ENCODE data around the gene SGCE. TPM values are rescaled to one million over a fixed set of nuclear protein-coding genes. Genes with fewer than 3 reads are reported as not detected.

Gene SGCE
- total and polyA plus RNA-seq, 8 donors = 49.9 to 84.9 (median 72.8) TPM

DNA sequence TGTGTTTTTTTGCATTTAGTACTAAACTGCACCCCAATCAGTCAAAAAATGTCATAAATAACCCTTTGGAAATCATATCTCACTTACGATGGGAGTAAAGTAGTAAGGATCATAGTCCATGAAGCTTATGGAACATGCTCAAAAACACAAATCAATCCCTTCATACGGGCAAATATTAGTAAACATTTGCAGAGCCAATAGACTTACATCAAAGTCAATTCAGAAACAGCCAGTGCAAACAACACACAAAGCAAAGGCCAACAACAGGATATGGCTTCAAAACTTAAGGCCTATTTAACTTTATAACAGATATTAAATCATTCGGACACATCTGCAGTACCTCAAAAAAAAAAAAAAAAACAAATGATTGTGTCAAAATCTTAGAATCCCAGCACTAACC lies 32.1 kb downstream of the SGCE start:
- intact Hi-C loops (cut with DNase I) = no loop called here
- no peak overlapping the region for H3K4me3 ChIP-seq
- H3K4me1 ChIP-seq = peaks cover 0 to 4% of the 10 kb centered on the region in 2 donors
- no peaks in the 10 kb centered on the region for H3K27me3 ChIP-seq
- no peaks in the 10 kb centered on the region for H3K36me3 ChIP-seq
- H3K9me3 ChIP-seq = no peaks in the 10 kb centered on the region
- ATAC-seq (no peak), DNase-seq (no peak)
- TF ChIP-seq, protein P1, sequence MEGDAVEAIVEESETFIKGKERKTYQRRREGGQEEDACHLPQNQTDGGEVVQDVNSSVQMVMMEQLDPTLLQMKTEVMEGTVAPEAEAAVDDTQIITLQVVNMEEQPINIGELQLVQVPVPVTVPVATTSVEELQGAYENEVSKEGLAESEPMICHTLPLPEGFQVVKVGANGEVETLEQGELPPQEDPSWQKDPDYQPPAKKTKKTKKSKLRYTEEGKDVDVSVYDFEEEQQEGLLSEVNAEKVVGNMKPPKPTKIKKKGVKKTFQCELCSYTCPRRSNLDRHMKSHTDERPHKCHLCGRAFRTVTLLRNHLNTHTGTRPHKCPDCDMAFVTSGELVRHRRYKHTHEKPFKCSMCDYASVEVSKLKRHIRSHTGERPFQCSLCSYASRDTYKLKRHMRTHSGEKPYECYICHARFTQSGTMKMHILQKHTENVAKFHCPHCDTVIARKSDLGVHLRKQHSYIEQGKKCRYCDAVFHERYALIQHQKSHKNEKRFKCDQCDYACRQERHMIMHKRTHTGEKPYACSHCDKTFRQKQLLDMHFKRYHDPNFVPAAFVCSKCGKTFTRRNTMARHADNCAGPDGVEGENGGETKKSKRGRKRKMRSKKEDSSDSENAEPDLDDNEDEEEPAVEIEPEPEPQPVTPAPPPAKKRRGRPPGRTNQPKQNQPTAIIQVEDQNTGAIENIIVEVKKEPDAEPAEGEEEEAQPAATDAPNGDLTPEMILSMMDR (IDR thresholded peaks at IDR 0.05) = no peak
- H3K27ac ChIP-seq = no peak overlapping the region

DNA sequence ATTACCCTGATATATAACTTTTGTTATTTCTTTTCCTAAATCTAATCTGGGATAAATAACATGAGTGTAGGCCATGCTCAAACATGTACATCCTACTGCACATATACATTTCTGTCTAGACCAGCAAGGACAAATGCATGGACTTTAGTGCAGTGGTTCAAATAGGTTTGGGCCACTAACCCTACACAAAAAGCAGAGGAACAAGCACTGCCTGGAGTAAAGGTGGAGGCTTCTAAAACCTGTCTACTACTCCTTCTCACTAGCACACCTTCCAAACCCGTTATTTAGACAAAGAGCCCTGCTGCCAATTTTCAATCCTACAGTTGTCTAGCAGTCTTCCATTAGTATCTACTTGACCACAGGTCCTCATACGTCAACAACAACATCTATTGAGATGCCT lies 34.8 kb downstream of the SGCE start:
- no peaks in the 10 kb centered on the region for H3K27me3 ChIP-seq
- H3K4me1 ChIP-seq = peaks cover 0 to 4% of the 10 kb centered on the region in 2 donors
- no peak for ATAC-seq
- no peak overlapping the region for H3K4me3 ChIP-seq
- TF ChIP-seq, protein P1 (IDR thresholded peaks at IDR 0.05) = no peak
- no peaks in the 10 kb centered on the region for H3K9me3 ChIP-seq
- no peak for DNase-seq
- H3K36me3 ChIP-seq = no peaks in the 10 kb centered on the region
- intact Hi-C loops (cut with DNase I) = no loop called here
- H3K27ac ChIP-seq = no peak overlapping the region

DNA sequence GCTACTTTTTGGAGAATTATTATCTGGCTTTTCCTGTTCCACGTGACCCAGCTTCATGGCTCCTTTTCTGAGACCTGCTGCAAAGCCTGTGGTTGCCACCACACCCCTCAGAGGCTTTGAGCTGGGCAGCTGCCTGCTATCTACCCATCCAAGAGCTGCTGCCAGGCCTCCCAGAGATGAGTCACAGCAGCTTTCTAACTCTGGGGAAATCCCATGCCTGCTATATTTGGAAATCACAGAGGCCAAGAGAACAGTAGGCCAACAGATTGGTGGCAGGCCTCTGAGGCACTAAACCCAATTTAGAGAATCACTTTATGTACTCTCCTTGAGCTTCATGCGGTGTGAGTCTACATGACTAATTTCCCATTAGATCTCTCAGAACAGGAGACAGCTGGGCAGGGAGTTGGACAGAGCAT lies 35.2 kb downstream of the SGCE start:
- ATAC-seq (peak; percentile 97), DNase-seq (peak in 3 of 4 donors; percentile 11 to 77 (median 66))
- H3K9me3 ChIP-seq = no peaks in the 10 kb centered on the region
- H3K27ac ChIP-seq = no peak overlapping the region
- TF ChIP-seq, protein P1 (IDR thresholded peaks at IDR 0.05) = no peak
- H3K4me1 ChIP-seq = peaks cover 0 to 4% of the 10 kb centered on the region in 2 donors
- no peaks in the 10 kb centered on the region for H3K36me3 ChIP-seq
- H3K4me3 ChIP-seq = no peak overlapping the region
- H3K27me3 ChIP-seq = no peaks in the 10 kb centered on the region
- intact Hi-C loops (cut with DNase I) = no loop called here

DNA sequence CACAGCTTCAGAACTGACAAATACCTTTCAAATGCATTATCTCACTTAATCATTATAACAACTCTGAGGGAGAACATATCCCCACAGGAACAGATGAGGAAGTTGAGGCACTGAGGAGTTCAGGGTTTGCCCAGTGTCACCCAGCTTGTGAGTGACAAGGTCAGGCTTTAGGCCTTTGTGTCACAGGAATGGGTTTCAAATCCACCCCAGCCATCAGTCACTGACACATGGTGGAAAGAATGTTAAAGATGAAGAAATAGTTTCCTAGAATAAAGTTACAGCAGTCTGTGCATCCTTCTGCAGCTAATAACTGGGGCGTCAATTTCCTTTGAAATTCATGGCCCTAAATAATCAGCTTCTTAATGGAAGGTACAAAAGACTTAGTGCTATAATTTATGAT lies 37.8 kb downstream of the SGCE start:
- Histone ChIP-seq H3K36me3 (no peaks in the 10 kb centered on the region), H3K27me3 (no peaks in the 10 kb centered on the region), H3K4me3 (no peak overlapping the region), H3K4me1 (peaks cover 0 to 4% of the 10 kb centered on the region in 2 donors), H3K9me3 (no peaks in the 10 kb centered on the region), H3K27ac (no peak overlapping the region)
- ATAC-seq (no peak), DNase-seq (no peak)
- TF ChIP-seq, protein P1 (IDR thresholded peaks at IDR 0.05) = no peak
- intact Hi-C loops (cut with DNase I) = no loop called here

DNA sequence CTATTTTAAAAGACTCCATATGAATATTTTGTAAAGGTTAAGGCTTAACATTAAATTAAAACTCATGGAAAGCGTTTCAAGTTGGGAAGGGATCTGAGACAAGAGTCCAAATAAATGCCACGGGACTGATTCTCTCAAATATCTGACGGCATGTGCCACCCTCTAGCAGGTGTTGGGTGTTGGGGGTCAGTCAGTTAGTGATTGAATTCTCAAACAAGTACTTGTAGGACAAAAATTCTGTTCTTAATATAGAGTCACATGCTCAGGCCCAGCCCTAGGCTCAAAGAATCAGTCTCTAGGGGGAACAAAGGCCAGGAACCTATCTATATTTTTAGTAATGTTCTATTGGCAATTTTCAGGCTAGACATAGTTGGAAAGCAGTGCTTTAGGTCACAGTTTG lies 39.1 kb downstream of the SGCE start:
- intact Hi-C loops (cut with DNase I) = no loop called here
- Histone ChIP-seq H3K9me3 (no peaks in the 10 kb centered on the region), H3K4me3 (no peak overlapping the region), H3K36me3 (no peaks in the 10 kb centered on the region), H3K27me3 (no peaks in the 10 kb centered on the region), H3K27ac (no peak overlapping the region), H3K4me1 (peaks cover 0 to 4% of the 10 kb centered on the region in 2 donors)
- TF ChIP-seq, protein P1 (IDR thresholded peaks at IDR 0.05) = no peak
- ATAC-seq = no peak
- DNase-seq = no peak

Measured in left lung (tissue), 10 donors.